Thyroid gland (tissue), 4 donors: ENCODE data around the gene PREX1. TPM values are rescaled to one million over a fixed set of nuclear protein-coding genes. Genes with fewer than 3 reads are reported as not detected.

Experiments used
- DNase-seq, 2 donors: peaks; one replicate each; pipeline ENCODE4 v3.0.0-alpha.2; 2019
- H3K27ac ChIP-seq, 3 donors: fragments of 200-600 bp; sonication (generic); 1 replicate in 2 of 3; 2 replicates in 1 of 3; pipeline ENCODE4 v1.5.1; 2016 to 2019; ENCODE audit warnings: mild to moderate bottlenecking in 1 of 3, moderate library complexity in 1 of 3
- H3K27me3 ChIP-seq: fragments of 200-600 bp; sonication (generic); one replicate; pipeline ENCODE4 v1.5.1; 2019
- H3K36me3 ChIP-seq, 2 donors: fragments of 200-600 bp; sonication (generic); one replicate each; pipeline ENCODE4 v1.5.1; 2016 to 2019
- H3K4me1 ChIP-seq, 2 donors: fragments of 200-600 bp; sonication (generic); one replicate each; pipeline ENCODE4 v1.5.1; 2017 to 2019
- H3K4me3 ChIP-seq, 3 donors: fragments of 200-600 bp; sonication (generic); replicated peaks in 1 of 3; 1 replicate in 2 of 3; 2 replicates in 1 of 3; pipeline ENCODE4 v1.5.1; 2016; ENCODE audit warnings: mild to moderate bottlenecking in 1 of 3
- H3K9me3 ChIP-seq: fragments of 200-600 bp; sonication (generic); one replicate; pipeline ENCODE4 v1.5.1; 2017
- POLR2A ChIP-seq, 2 donors: fragments of 450-650 bp; IDR thresholded peaks; one replicate each; pipeline ENCODE4 v1.6.1; 2017; ENCODE audit warnings: antibody characterized with exemption in 2 of 2, mild to moderate bottlenecking in 2 of 2, moderate library complexity in 1 of 2
- WGBS, 2 donors: methylation state at CpG; one replicate each; pipeline ENCODE4 v1.1.5; 2017; 5-methylcytosine and 5-hydroxymethylcytosine counted together
- intact Hi-C: fragments of 100-400 bp; cut with DNase I; formaldehyde crosslinking; loops from one replicate; pipeline ENCODE4 v1.15.1; 2023
- total RNA-seq, 4 donors: library from RNA; depleted of rRNA; stranded (reverse); fragments of >200 nt; gene quantifications; one replicate each; pipeline ENCODE4 v1.2.3, GENCODE V29; 2016
- TF ChIP-seq, protein P1 (sequence below), 6 experiments: fragments of 200-600 bp in 3 of 6; fragments of 450-650 bp in 3 of 6; sonication (generic) in 3 of 6; IDR thresholded peaks; one replicate each; pipeline ENCODE4 v1.5.1; 2016 to 2019; ENCODE audit warnings: antibody characterized with exemption in 6 of 6, mild to moderate bottlenecking in 2 of 6, inconsistent platforms in 1 of 6, moderate library complexity in 1 of 6

Gene PREX1
- total RNA-seq, 4 donors from 2014 or later: 10.2 to 42.7 (median 18.7) TPM

DNA sequence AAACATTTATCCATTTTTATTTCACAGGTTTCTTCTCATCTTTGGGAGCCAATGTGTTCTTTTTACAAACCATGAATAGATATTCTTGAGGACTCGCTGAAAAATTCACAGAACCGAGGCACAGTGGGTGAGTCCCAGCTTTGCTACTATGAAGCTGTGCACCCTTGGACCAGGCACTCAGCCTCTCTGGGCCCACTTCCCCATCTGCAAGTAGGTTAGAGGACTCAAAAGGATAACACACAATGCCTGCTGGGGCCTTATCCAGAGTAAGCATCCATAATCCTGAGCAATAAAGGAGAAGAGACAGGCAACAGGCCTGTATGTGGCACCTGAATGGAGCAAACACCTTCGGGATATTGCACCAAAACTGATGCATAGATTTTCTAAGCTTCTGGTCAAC, 153.3 kb downstream of the PREX1 start:
- TF ChIP-seq, protein P1, sequence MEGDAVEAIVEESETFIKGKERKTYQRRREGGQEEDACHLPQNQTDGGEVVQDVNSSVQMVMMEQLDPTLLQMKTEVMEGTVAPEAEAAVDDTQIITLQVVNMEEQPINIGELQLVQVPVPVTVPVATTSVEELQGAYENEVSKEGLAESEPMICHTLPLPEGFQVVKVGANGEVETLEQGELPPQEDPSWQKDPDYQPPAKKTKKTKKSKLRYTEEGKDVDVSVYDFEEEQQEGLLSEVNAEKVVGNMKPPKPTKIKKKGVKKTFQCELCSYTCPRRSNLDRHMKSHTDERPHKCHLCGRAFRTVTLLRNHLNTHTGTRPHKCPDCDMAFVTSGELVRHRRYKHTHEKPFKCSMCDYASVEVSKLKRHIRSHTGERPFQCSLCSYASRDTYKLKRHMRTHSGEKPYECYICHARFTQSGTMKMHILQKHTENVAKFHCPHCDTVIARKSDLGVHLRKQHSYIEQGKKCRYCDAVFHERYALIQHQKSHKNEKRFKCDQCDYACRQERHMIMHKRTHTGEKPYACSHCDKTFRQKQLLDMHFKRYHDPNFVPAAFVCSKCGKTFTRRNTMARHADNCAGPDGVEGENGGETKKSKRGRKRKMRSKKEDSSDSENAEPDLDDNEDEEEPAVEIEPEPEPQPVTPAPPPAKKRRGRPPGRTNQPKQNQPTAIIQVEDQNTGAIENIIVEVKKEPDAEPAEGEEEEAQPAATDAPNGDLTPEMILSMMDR (IDR thresholded peaks at IDR 0.05): no peak
- no peak for TF ChIP-seq POLR2A (IDR thresholded peaks at IDR 0.05)
- Histone ChIP-seq H3K27ac (no peak overlapping the region), H3K27me3 (no peaks in the 10 kb centered on the region), H3K4me1 (no peaks in the 10 kb centered on the region), H3K36me3 (no peaks in the 10 kb centered on the region), H3K9me3 (no peaks in the 10 kb centered on the region), H3K4me3 (no peak overlapping the region)
- intact Hi-C loops: no loop called here
- WGBS, 2 donors: 95 to 100% methylated on average over 3 of the region's 3 CpGs
- DNase-seq: no peak

DNA sequence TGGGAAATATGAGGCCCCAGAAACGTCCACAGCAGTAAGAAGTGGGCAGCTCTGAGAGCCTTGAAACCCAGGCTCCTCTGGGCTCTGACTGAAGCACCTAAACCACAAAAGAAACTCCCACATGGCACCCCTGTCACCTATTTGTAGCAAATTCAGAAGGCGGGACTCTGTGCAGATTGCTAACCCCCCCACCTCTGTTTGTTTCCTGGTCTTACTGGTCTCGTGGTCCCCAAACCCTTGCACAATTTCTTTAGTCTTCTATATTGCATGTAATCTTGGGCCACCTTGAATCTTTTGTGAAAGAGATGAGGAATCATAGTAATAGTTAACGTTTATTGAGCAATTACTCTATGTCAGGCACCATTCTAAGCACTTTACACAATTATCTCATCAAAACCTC, 154.3 kb downstream of the PREX1 start:
- intact Hi-C loops: no loop called here
- Histone ChIP-seq H3K27ac (no peak overlapping the region), H3K4me3 (no peak overlapping the region), H3K9me3 (no peaks in the 10 kb centered on the region), H3K36me3 (no peaks in the 10 kb centered on the region), H3K4me1 (peaks cover 0 to 2% of the 10 kb centered on the region in 2 donors), H3K27me3 (no peaks in the 10 kb centered on the region)
- WGBS, 2 donors: 88 to 92% methylated on average over 4 of the region's 4 CpGs
- DNase-seq: no peak
- TF ChIP-seq, protein P1 (IDR thresholded peaks at IDR 0.05): no peak
- TF ChIP-seq POLR2A (IDR thresholded peaks at IDR 0.05): no peak

DNA sequence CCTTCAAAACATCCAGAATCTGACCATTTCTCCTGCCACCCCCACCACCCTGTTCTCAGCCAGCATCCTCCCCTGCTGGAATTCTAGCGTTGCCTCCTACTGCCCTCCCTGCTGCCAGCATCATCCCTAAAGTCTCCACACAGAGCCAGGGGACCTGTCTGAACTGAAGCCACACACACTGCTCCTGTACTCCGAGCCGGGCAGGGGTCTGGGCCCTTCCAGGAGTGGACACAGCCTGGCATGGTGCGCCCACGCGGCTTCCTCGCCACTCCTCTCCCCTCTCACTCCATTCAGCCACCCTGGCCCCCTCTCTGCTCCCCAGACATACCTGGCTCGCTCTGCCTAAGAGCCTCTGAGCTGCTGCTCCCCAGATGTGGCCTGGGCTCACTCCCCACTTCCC, 155.5 kb downstream of the PREX1 start:
- WGBS, 2 donors: 90 to 94% methylated on average over 8 of the region's 8 CpGs
- intact Hi-C loops: no loop called here
- DNase-seq: no peak

DNA sequence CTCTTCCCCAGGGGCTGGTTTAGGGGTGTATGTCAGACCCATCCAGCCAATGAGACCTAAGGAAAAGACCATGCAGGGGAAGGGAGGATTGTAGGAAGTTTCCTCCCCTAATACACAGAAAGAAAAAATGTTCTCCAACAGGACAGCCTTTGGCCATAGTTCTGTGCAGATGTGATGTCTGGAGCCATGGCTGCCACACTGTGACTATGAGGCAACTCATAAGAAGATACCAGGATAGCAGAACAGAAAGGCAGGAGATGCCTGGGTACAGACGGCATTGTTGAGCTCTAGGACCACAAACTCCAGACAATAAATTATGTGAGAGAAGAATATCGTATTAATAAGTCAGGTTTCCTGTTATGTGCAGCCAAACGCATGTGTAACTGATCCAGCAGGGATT, 156.7 kb downstream of the PREX1 start:
- no peak overlapping the region for H3K4me3 ChIP-seq
- no peaks in the 10 kb centered on the region for H3K9me3 ChIP-seq
- no peaks in the 10 kb centered on the region for H3K27me3 ChIP-seq
- H3K4me1 ChIP-seq: peaks cover 0 to 5% of the 10 kb centered on the region in 2 donors
- 80 to 96% methylated on average over 3 of the region's 3 CpGs for WGBS, 2 donors
- H3K27ac ChIP-seq: no peak overlapping the region
- TF ChIP-seq, protein P1 (IDR thresholded peaks at IDR 0.05): no peak
- TF ChIP-seq POLR2A (IDR thresholded peaks at IDR 0.05): no peak
- intact Hi-C loops: no loop called here
- no peak for DNase-seq
- no peaks in the 10 kb centered on the region for H3K36me3 ChIP-seq

More for the DNA sequence above, 155.5 kb downstream of the PREX1 start:
- TF ChIP-seq, protein P1 (IDR thresholded peaks at IDR 0.05): no peak
- no peak for TF ChIP-seq POLR2A (IDR thresholded peaks at IDR 0.05)
- Histone ChIP-seq H3K27ac (no peak overlapping the region), H3K9me3 (no peaks in the 10 kb centered on the region), H3K4me1 (peaks cover 0 to 5% of the 10 kb centered on the region in 2 donors), H3K27me3 (no peaks in the 10 kb centered on the region), H3K36me3 (no peaks in the 10 kb centered on the region), H3K4me3 (no peak overlapping the region)

DNA sequence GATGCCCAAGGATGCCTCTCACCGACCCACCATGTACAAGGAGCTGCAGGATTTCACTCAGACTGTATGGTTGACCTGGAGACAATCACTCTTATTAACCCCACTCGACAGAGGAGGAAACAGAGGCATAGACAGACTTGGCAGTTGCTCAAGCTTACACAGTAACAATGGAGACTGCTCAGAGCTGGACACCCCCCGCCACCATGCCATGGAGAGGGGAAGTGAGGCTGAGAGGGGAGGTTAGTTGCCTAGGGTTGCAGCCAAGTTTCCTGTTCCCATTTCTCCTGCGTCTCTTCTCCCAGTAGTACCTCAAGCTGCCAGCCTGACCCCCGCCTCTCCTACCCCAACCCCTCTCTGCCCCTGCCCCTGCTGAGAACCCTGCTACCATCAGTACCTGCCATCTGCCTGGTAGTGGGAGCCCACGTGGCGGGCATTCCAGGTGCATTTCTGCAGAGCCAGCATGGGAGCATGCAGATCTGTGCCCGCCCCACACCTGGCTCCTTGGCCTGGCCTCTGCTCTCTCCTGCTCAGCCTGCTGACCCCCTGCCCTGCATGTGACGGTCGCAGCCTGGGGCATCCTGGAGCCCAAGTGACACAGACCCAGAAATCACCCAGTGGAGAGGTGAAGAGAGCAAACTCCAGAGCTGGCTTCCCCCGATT, 157.7 kb downstream of the PREX1 start:
- Histone ChIP-seq H3K4me1 (peaks cover 0 to 5% of the 10 kb centered on the region in 2 donors), H3K9me3 (no peaks in the 10 kb centered on the region), H3K27ac (no peak overlapping the region), H3K27me3 (no peaks in the 10 kb centered on the region), H3K4me3 (no peak overlapping the region), H3K36me3 (no peaks in the 10 kb centered on the region)
- intact Hi-C loops: no loop called here
- no peak for DNase-seq
- TF ChIP-seq, protein P1 (IDR thresholded peaks at IDR 0.05): no peak
- TF ChIP-seq POLR2A (IDR thresholded peaks at IDR 0.05): no peak
- WGBS, 2 donors: 84 to 86% methylated on average over 8 to 11 of the region's 11 CpGs
